ENCODE results near the gene SEC31A.
"Not testable (repeated sequence)": the region's sequence is repeated elsewhere in the genome, so short reads cannot be mapped to it uniquely, and the experiment has no call there.

SEC31A gene

GRCh38 chr4:82885410-82885809 lies 5.5 kb downstream of the SEC31A start:
- DNase-seq, result no peak
- Histone ChIP-seq H3K27ac (ENCODE audit: low read depth, low read length) (no peak overlapping the region), H2BK15ac (replicated peaks; ENCODE audit: low read depth) (no peak overlapping the region), H3K4me3 (ENCODE audit: low read length) (no peak overlapping the region), H3K4me2 (ENCODE audit: low read length) (no peak overlapping the region), H3K18ac (ENCODE audit: low read length) (no peak overlapping the region), H2BK5ac (ENCODE audit: low read length) (no peak overlapping the region), H3K4ac (ENCODE audit: low read depth, low read length) (no peak overlapping the region), H3K79me1 (ENCODE audit: low read length) (peaks cover 3% of the 10 kb centered on the region), H4K8ac (ENCODE audit: low read depth, low read length) (no peak overlapping the region), H3K79me2 (ENCODE audit: control insufficient read depth, insufficient read depth, low read length) (peaks cover 57% of the 10 kb centered on the region), H4K5ac (ENCODE audit: low read length) (no peak overlapping the region), H2AK5ac (ENCODE audit: low read length) (no peak overlapping the region), H3K27me3 (ENCODE audit: insufficient read depth, low read length, poor library complexity) (no peaks in the 10 kb centered on the region), H3K56ac (ENCODE audit: low read length) (no peak overlapping the region), H3K4me1 (ENCODE audit: control insufficient read depth, low read depth, low read length) (no peaks in the 10 kb centered on the region), H3K9ac (ENCODE audit: low read length) (no peak overlapping the region), H3K23ac (ENCODE audit: low read length) (no peak overlapping the region), H2BK120ac (ENCODE audit: low read depth, low read length) (no peak overlapping the region), H3K36me3 (ENCODE audit: control insufficient read depth, insufficient read depth, low read length) (no peaks in the 10 kb centered on the region)

DNA sequence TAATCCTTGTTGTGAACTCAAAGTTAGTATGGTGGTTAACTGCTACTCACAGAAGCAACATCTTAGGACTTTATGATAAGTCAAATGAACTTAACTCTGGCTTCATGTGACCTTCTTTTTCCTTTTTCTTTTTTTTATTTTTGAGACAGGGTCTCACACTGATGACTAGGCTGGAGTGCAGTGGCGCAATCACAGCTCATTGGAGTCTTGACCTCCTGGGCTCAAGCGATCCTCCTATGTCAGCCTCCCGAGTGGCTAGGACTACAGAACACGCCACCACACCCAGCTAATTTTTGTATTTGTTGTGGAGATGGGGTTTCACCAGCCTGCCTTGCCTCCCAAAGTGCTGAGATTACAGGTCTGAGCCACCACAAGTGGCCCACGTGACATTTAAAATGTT lies 22.4 kb downstream of the SEC31A start:
- Histone ChIP-seq H3K4ac (ENCODE audit: low read depth, low read length) (no peak overlapping the region), H3K36me3 (ENCODE audit: control insufficient read depth, insufficient read depth, low read length) (peaks cover 14% of the 10 kb centered on the region), H3K27me3 (ENCODE audit: insufficient read depth, low read length, poor library complexity) (no peaks in the 10 kb centered on the region), H3K18ac (ENCODE audit: low read length) (no peak overlapping the region), H3K4me3 (ENCODE audit: low read length) (no peak overlapping the region), H3K4me2 (ENCODE audit: low read length) (no peak overlapping the region), H2AK5ac (ENCODE audit: low read length) (no peak overlapping the region), H3K79me1 (ENCODE audit: low read length) (no peaks in the 10 kb centered on the region), H2BK5ac (ENCODE audit: low read length) (no peak overlapping the region), H4K5ac (ENCODE audit: low read length) (no peak overlapping the region), H2BK120ac (ENCODE audit: low read depth, low read length) (no peak overlapping the region), H3K9ac (ENCODE audit: low read length) (no peak overlapping the region), H3K79me2 (ENCODE audit: control insufficient read depth, insufficient read depth, low read length) (no peaks in the 10 kb centered on the region), H3K4me1 (ENCODE audit: control insufficient read depth, low read depth, low read length) (no peaks in the 10 kb centered on the region), H4K8ac (ENCODE audit: low read depth, low read length) (no peak overlapping the region), H2BK15ac (replicated peaks; ENCODE audit: low read depth) (no peak overlapping the region), H3K27ac (ENCODE audit: low read depth, low read length) (no peak overlapping the region), H3K23ac (ENCODE audit: low read length) (no peak overlapping the region), H3K56ac (ENCODE audit: low read length) (no peak overlapping the region)
- WGBS (ENCODE audit: extremely low coverage, insufficient coverage, low lambda C conversion rate), result no CpG with 5 or more reads among the region's 5 CpGs
- DNase-seq, result no peak

GRCh38 chr4:82866706-82867385 lies 24.1 kb downstream of the SEC31A start:
- Histone ChIP-seq H4K8ac (ENCODE audit: low read depth, low read length) (no peak overlapping the region), H3K79me2 (ENCODE audit: control insufficient read depth, insufficient read depth, low read length) (no peaks in the 10 kb centered on the region), H3K36me3 (ENCODE audit: control insufficient read depth, insufficient read depth, low read length) (peaks cover 13% of the 10 kb centered on the region), H3K18ac (ENCODE audit: low read length) (no peak overlapping the region), H3K79me1 (ENCODE audit: low read length) (no peaks in the 10 kb centered on the region), H2AK5ac (ENCODE audit: low read length) (no peak overlapping the region), H3K27ac (ENCODE audit: low read depth, low read length) (no peak overlapping the region), H3K4me1 (ENCODE audit: control insufficient read depth, low read depth, low read length) (no peaks in the 10 kb centered on the region), H2BK5ac (ENCODE audit: low read length) (no peak overlapping the region), H3K23ac (ENCODE audit: low read length) (no peak overlapping the region), H3K27me3 (ENCODE audit: insufficient read depth, low read length, poor library complexity) (no peaks in the 10 kb centered on the region), H3K4ac (ENCODE audit: low read depth, low read length) (no peak overlapping the region), H2BK120ac (ENCODE audit: low read depth, low read length) (no peak overlapping the region), H3K4me2 (ENCODE audit: low read length) (no peak overlapping the region), H3K56ac (ENCODE audit: low read length) (no peak overlapping the region), H3K4me3 (ENCODE audit: low read length) (no peak overlapping the region), H4K5ac (ENCODE audit: low read length) (no peak overlapping the region), H3K9ac (ENCODE audit: low read length) (no peak overlapping the region), H2BK15ac (replicated peaks; ENCODE audit: low read depth) (no peak overlapping the region)
- no CpG with 5 or more reads among the region's 8 CpGs for WGBS (ENCODE audit: extremely low coverage, insufficient coverage, low lambda C conversion rate)
- DNase-seq, result no peak

DNA sequence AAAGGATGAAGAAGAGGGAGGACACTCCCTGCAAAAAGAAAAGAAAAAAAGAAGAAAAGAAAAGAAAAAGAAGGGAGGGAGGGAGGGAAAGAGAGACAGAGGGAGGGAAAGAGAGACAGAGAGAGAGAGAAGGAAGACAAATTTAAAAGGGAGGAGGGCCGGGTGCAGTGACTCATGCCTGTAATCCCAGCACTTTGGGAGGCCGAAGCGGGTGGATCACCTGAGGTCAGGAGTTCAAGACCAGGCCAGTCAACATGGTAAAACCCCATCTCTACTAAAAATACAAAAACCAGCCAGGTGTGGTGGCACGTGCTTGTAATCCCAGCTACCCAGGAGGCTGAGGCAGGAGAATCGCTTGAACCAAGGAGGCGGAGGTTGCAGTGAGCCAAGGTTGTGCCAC lies 24.9 kb downstream of the SEC31A start:
- H2AK5ac ChIP-seq (ENCODE audit: low read length); H3K4me3 ChIP-seq (ENCODE audit: low read length); H3K79me2 ChIP-seq (ENCODE audit: control insufficient read depth, insufficient read depth, low read length); H3K18ac ChIP-seq (ENCODE audit: low read length); H3K9ac ChIP-seq (ENCODE audit: low read length); H2BK120ac ChIP-seq (ENCODE audit: low read depth, low read length); H3K27me3 ChIP-seq (ENCODE audit: insufficient read depth, low read length, poor library complexity); H3K4ac ChIP-seq (ENCODE audit: low read depth, low read length); DNase-seq; H3K27ac ChIP-seq (ENCODE audit: low read depth, low read length); H2BK5ac ChIP-seq (ENCODE audit: low read length); H3K56ac ChIP-seq (ENCODE audit: low read length); H3K4me1 ChIP-seq (ENCODE audit: control insufficient read depth, low read depth, low read length); H2BK15ac ChIP-seq (replicated peaks; ENCODE audit: low read depth); H4K8ac ChIP-seq (ENCODE audit: low read depth, low read length); H3K23ac ChIP-seq (ENCODE audit: low read length); H4K5ac ChIP-seq (ENCODE audit: low read length); H3K4me2 ChIP-seq (ENCODE audit: low read length); H3K79me1 ChIP-seq (ENCODE audit: low read length): not testable (repeated sequence)
- WGBS (ENCODE audit: extremely low coverage, insufficient coverage, low lambda C conversion rate), result no CpG with 5 or more reads among the region's 6 CpGs
- H3K36me3 ChIP-seq (ENCODE audit: control insufficient read depth, insufficient read depth, low read length), result peaks cover 11% of the 10 kb centered on the region

GRCh38 chr4:82865592-82865991 lies 25.4 kb downstream of the SEC31A start:
- Histone ChIP-seq H3K56ac (ENCODE audit: low read length) (no peak overlapping the region), H3K27ac (ENCODE audit: low read depth, low read length) (no peak overlapping the region), H3K23ac (ENCODE audit: low read length) (no peak overlapping the region), H2BK5ac (ENCODE audit: low read length) (no peak overlapping the region), H3K18ac (ENCODE audit: low read length) (no peak overlapping the region), H2BK15ac (replicated peaks; ENCODE audit: low read depth) (no peak overlapping the region), H2BK120ac (ENCODE audit: low read depth, low read length) (no peak overlapping the region), H4K8ac (ENCODE audit: low read depth, low read length) (no peak overlapping the region), H3K36me3 (ENCODE audit: control insufficient read depth, insufficient read depth, low read length) (peaks cover 8% of the 10 kb centered on the region), H3K4me1 (ENCODE audit: control insufficient read depth, low read depth, low read length) (no peaks in the 10 kb centered on the region), H3K4me3 (ENCODE audit: low read length) (no peak overlapping the region), H4K5ac (ENCODE audit: low read length) (no peak overlapping the region), H2AK5ac (ENCODE audit: low read length) (no peak overlapping the region), H3K4me2 (ENCODE audit: low read length) (no peak overlapping the region), H3K4ac (ENCODE audit: low read depth, low read length) (no peak overlapping the region), H3K27me3 (ENCODE audit: insufficient read depth, low read length, poor library complexity) (no peaks in the 10 kb centered on the region), H3K79me1 (ENCODE audit: low read length) (no peaks in the 10 kb centered on the region), H3K79me2 (ENCODE audit: control insufficient read depth, insufficient read depth, low read length) (no peaks in the 10 kb centered on the region), H3K9ac (ENCODE audit: low read length) (no peak overlapping the region)
- DNase-seq, result peak; percentile 10
- no CpG with 5 or more reads among the region's 1 CpG for WGBS (ENCODE audit: extremely low coverage, insufficient coverage, low lambda C conversion rate)

- no peak for DNase-seq
- H3K79me2 ChIP-seq (ENCODE audit: control insufficient read depth, insufficient read depth, low read length), result no peaks in the 10 kb centered on the region
- H2BK5ac ChIP-seq (ENCODE audit: low read length), result no peak overlapping the region
- H2BK15ac ChIP-seq (replicated peaks; ENCODE audit: low read depth), result no peak overlapping the region
- no peak overlapping the region for H2AK5ac ChIP-seq (ENCODE audit: low read length)
- no peak overlapping the region for H3K9ac ChIP-seq (ENCODE audit: low read length)
- H3K56ac ChIP-seq (ENCODE audit: low read length), result no peak overlapping the region
- no peaks in the 10 kb centered on the region for H3K27me3 ChIP-seq (ENCODE audit: insufficient read depth, low read length, poor library complexity)
- peaks cover 7% of the 10 kb centered on the region for H3K36me3 ChIP-seq (ENCODE audit: control insufficient read depth, insufficient read depth, low read length)
- no peak overlapping the region for H3K18ac ChIP-seq (ENCODE audit: low read length)
- no peaks in the 10 kb centered on the region for H3K79me1 ChIP-seq (ENCODE audit: low read length)
- no peak overlapping the region for H3K27ac ChIP-seq (ENCODE audit: low read depth, low read length)
- no peaks in the 10 kb centered on the region for H3K4me1 ChIP-seq (ENCODE audit: control insufficient read depth, low read depth, low read length)
- H4K5ac ChIP-seq (ENCODE audit: low read length), result no peak overlapping the region
- H4K8ac ChIP-seq (ENCODE audit: low read depth, low read length), result no peak overlapping the region
- H3K4ac ChIP-seq (ENCODE audit: low read depth, low read length), result no peak overlapping the region
- no CpG with 5 or more reads among the region's 6 CpGs for WGBS (ENCODE audit: extremely low coverage, insufficient coverage, low lambda C conversion rate)
- no peak overlapping the region for H2BK120ac ChIP-seq (ENCODE audit: low read depth, low read length)
- no peak overlapping the region for H3K4me2 ChIP-seq (ENCODE audit: low read length)
- H3K4me3 ChIP-seq (ENCODE audit: low read length), result no peak overlapping the region
- no peak overlapping the region for H3K23ac ChIP-seq (ENCODE audit: low read length)
Observed at GRCh38 chr4:82864336-82864979, 26.5 kb downstream of the SEC31A start.
